Islet precursor cell (in vitro differentiated cells): ENCODE measurements around the gene GARS1.
"Not testable (repeated sequence)": the region's sequence is repeated elsewhere in the genome, so short reads cannot be mapped to it uniquely, and the experiment has no call there.

Experiments used
- DNase-seq: peaks from one replicate; pipeline ENCODE4 v3.0.0-alpha.2; 2018

Gene GARS1, protein sequence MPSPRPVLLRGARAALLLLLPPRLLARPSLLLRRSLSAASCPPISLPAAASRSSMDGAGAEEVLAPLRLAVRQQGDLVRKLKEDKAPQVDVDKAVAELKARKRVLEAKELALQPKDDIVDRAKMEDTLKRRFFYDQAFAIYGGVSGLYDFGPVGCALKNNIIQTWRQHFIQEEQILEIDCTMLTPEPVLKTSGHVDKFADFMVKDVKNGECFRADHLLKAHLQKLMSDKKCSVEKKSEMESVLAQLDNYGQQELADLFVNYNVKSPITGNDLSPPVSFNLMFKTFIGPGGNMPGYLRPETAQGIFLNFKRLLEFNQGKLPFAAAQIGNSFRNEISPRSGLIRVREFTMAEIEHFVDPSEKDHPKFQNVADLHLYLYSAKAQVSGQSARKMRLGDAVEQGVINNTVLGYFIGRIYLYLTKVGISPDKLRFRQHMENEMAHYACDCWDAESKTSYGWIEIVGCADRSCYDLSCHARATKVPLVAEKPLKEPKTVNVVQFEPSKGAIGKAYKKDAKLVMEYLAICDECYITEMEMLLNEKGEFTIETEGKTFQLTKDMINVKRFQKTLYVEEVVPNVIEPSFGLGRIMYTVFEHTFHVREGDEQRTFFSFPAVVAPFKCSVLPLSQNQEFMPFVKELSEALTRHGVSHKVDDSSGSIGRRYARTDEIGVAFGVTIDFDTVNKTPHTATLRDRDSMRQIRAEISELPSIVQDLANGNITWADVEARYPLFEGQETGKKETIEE

DNA sequence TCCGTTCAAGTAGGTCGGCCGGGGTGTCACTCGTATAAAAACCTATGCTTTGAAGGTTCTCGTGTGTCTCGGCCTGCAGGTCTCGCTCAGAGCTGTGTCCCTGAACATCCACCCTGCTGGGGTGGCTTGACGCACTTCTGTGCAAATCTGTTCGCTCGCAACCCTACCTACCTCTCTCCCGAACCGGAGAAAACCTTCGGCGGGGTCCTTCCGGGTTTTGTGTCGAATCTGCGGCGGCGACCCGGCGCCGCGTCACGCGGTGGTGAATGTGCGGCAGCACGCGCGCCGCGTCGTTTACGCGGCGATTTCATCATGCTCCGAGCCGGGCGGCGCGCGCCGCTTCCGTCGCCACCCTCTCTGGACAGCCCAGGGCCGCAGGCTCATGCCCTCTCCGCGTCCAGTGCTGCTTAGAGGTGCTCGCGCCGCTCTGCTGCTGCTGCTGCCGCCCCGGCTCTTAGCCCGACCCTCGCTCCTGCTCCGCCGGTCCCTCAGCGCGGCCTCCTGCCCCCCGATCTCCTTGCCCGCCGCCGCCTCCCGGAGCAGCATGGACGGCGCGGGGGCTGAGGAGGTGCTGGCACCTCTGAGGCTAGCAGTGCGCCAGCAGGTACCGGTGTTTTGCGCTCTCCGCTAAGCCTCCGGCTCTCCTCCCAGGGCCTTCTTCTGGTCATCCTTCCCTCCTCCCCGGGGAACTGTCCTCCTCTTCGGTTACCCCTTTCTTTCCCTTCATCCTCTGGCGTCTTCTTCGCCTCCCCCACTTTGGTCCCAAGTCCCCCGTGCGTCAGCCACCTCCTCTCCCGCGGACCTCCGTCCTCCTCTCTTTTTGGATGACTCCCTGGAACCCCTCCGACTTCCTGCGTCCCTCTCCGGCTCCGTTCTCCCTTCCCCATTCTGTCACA is at the start of gene GARS1:
GARS1 (plus strand) TSS at position 339 of the 896 bp plus-strand sequence; CDS start at position 383, 44 bp downstream.
- peak; percentile 93 for DNase-seq

GRCh38 chr7:30545791-30546555 is 48.7 kb upstream of the GARS1 start:
- DNase-seq, result no peak

GRCh38 chr7:30546596-30546995 is 48.1 kb upstream of the GARS1 start:
- no peak for DNase-seq

- peak; percentile 86 for DNase-seq
These were observed 45.8 kb upstream of the GARS1 start for GRCh38 chr7:30548845-30549244.

- DNase-seq, result no peak
These were observed 44.7 kb upstream of the GARS1 start for GRCh38 chr7:30549931-30550493.

DNA sequence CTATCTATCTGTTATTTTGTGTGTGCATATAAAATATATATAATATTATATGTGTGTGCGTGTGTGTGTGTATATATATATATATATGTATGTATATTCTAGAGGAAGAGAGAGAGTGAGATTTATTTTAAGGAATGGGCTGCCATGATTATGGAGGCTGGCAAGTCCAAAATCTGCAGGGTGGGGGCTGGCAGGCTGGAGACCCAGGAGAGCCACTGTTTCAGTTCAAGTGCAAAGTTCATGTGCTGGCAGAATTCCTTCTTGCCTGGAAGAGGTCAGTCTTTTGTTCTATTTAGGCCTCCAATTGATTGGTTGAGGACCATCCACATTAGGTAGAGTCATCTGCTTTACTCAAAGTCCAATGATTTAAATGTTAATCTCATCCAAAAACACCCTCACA is 42.3 kb upstream of the GARS1 start:
- DNase-seq, result no peak

- DNase-seq, result no peak
These were observed 41.5 kb upstream of the GARS1 start for GRCh38 chr7:30553141-30553540.

DNA sequence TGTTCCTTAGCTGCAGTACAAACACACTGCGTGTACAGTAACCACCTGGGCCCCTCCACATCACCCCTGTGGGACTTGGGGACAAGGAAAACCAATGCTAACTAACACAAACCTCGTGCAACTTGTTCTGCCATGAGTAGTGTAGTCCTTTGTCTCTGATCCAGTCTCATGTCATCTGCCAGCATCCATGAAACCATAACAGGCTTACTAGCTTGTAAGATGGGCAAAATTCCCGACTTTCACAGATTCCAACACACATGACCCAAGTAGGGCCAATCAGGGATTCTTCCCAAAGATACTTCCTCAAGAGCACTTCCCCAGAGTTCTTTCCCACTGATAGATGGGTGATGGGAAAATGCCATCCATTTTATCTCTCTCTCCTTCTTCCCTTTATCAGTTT is 41.1 kb upstream of the GARS1 start:
- DNase-seq, result no peak

- no peak for DNase-seq
These were observed 39.2 kb upstream of the GARS1 start for GRCh38 chr7:30555525-30555924.

DNA sequence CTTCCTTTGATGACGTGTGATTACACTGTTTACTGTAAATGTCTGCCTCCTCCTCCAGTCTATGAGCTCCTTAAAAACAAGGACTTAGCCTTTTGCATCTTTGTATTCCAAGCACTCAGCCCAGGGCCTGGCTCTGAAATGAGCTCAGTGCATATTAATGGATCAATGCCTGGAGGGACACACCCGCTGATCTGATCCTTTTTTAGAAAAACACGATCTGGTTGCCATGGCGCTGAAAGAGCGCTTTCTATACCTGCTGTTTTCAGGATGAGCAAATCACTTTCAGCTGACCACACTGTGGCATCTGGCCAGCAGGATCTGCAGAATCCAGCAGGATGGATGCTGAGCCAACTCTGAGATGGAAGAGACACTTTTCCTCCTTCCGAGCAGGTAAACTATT is 37.8 kb upstream of the GARS1 start:
- peak; percentile 60 for DNase-seq

DNA sequence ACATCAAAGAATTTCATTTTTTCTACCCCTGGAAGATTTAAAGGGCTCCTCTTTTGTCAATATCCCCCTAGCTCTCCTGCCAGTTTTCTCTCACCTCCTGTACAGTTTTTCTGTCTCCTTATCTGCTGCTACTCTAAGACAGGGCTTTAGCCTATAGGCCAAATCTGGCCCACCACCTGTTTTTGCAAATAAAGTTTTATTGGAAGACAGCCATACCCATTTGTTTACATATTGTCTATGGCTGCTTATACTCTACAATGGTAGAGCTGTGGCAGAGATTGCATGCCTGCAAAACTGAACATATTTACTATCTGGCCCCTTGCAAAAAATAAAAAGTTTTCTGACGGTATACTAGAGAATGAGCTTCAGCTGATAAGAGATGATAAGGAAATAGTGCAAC is 37.4 kb upstream of the GARS1 start:
- no peak for DNase-seq

DNA sequence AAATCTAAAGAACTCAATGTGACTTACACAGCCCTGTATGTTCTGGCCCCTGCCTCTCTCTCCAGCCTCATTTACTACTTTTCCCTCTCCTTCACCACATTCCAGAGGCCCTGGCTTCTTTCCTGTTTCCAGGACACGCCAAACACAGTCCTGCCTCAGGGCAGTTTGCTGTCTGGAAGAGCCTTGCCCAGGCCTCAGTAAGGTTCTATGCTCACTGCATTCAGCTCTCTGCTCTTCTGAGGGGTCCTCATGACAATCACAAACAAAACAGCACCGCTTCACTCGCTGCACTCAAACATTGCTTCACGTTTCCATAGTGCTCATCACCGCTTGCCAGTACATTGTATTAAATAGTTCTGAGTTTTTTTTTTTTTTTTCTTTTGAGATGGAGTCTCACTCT is 35.1 kb upstream of the GARS1 start:
- DNase-seq, result peak; percentile 93

GRCh38 chr7:30561389-30561788 is 33.3 kb upstream of the GARS1 start:
- no peak for DNase-seq

GRCh38 chr7:30562498-30562897 is 32.2 kb upstream of the GARS1 start:
- no peak for DNase-seq

GRCh38 chr7:30562909-30563308 is 31.8 kb upstream of the GARS1 start:
- DNase-seq, result no peak

DNA sequence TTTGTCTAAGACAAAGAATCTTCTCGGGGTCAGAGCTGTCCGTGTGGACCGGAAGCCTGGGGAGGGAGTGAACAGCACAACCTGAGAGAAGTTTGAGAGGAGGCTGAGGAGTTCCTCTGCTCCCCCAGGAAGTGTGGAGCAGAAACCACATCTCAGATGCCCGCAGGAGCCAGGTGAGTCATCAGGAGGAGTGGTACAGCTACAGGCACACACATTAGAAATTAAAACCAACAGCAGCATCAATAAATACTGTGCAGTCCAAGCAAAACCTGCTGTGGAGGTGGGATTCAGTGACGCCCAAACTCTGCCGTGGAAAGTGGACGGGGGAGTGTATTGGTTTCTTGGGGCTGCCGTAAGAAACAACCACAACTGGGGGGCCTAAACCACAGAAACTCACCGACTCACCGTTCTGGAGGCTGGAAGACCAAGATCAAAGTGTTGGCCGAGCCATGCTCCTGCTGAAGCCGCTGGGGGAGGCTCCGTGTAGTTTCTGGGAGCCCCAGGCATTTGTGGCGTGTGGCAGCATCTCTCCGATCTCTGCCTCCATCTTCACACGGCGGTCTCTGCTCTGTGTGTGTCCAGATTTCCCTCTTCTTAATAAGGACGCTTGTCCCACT is 31.2 kb upstream of the GARS1 start:
- peak; percentile 59 for DNase-seq

- peak; percentile 95 for DNase-seq
These were observed 30.3 kb upstream of the GARS1 start for GRCh38 chr7:30564243-30564892.

- DNase-seq, result no peak
These were observed 28.1 kb upstream of the GARS1 start for GRCh38 chr7:30566596-30566995.

- no peak for DNase-seq
These were observed 27.6 kb upstream of the GARS1 start for GRCh38 chr7:30567081-30567480.

GRCh38 chr7:30570238-30570637 is 24.4 kb upstream of the GARS1 start:
- DNase-seq, result not testable (repeated sequence)

DNA sequence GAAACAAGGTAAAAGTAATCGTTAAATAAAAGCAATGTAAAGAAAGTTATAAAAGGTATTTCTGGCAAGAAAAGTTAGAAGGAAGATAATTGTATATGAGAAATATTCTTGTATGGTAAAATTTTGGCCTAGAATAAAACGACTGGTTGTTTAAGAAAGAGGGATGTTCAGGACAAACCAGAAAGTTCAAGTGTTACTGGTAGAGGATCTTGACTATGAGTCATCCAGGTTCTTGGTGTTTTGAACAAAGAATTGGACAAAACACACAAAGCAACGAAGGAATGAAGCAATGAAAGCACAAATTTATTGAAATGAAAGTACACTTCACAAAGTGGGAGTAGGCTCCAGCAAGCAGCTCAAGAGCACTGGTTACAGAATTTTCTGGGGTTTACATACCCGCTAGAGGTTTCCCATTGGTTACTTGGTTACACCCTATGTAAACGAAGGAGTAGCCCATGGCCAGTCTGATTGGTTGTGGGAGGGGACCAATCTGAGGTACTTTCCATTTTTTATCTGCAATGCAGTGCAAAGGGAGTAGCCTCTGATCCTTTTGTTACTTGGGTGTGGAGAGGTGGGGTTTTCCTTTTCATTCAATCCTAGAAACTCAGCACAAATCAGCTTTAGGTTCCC is 22.4 kb upstream of the GARS1 start:
- no peak for DNase-seq
